Left forelimb (tissue), 1 donor: Measurements from ENCODE around the gene KIAA1217.

Experiments
- DNase-seq: peaks from one replicate; pipeline ENCODE4 v3.0.0-alpha.2; 2018; ENCODE audit warnings: low spot score

Gene KIAA1217

GRCh38 chr10:24367688-24368087 is 158.8 kb downstream of the KIAA1217 start:
- no peak for DNase-seq

GRCh38 chr10:24370877-24371276 is 161.9 kb downstream of the KIAA1217 start:
- DNase-seq = no peak

GRCh38 chr10:24371396-24371795 is 162.5 kb downstream of the KIAA1217 start:
- no peak for DNase-seq

- DNase-seq = no peak
Observed at GRCh38 chr10:24374134-24374915, 165.4 kb downstream of the KIAA1217 start.

GRCh38 chr10:24375510-24375909 is 166.6 kb downstream of the KIAA1217 start:
- DNase-seq = no peak

GRCh38 chr10:24376731-24377130 is 167.8 kb downstream of the KIAA1217 start:
- DNase-seq = no peak

GRCh38 chr10:24378126-24378920 is 169.4 kb downstream of the KIAA1217 start:
- no peak for DNase-seq

GRCh38 chr10:24381235-24382010 is 172.5 kb downstream of the KIAA1217 start:
- DNase-seq = no peak

GRCh38 chr10:24382045-24382444 is 173.1 kb downstream of the KIAA1217 start:
- DNase-seq = no peak

- DNase-seq = no peak
Observed at GRCh38 chr10:24382596-24382978, 173.6 kb downstream of the KIAA1217 start.

- DNase-seq = no peak
Observed at GRCh38 chr10:24382979-24383663, 174.2 kb downstream of the KIAA1217 start.

- peak; percentile 90 for DNase-seq
Observed at GRCh38 chr10:24383681-24384106, 174.8 kb downstream of the KIAA1217 start.

- no peak for DNase-seq
Observed at GRCh38 chr10:24384954-24385353, 176.0 kb downstream of the KIAA1217 start.

GRCh38 chr10:24385776-24386175 is 176.8 kb downstream of the KIAA1217 start:
- DNase-seq = no peak

GRCh38 chr10:24390146-24390700 is 181.3 kb downstream of the KIAA1217 start:
- DNase-seq = no peak

- DNase-seq = no peak
Observed at GRCh38 chr10:24390746-24391145, 181.8 kb downstream of the KIAA1217 start.

GRCh38 chr10:24393201-24393600 is 184.3 kb downstream of the KIAA1217 start:
- no peak for DNase-seq

GRCh38 chr10:24394461-24395190 is 185.7 kb downstream of the KIAA1217 start:
- DNase-seq = no peak

GRCh38 chr10:24396396-24396795 is 187.5 kb downstream of the KIAA1217 start:
- no peak for DNase-seq

GRCh38 chr10:24397662-24398061 is 188.7 kb downstream of the KIAA1217 start:
- DNase-seq = no peak

- no peak for DNase-seq
Observed at GRCh38 chr10:24404567-24404966, 195.6 kb downstream of the KIAA1217 start.
